Middle frontal gyrus (tissue), 1 donor: ENCODE measurements around the gene COPZ2.

Experiments used
- DNase-seq: peaks from one replicate; pipeline ENCODE4 v3.0.0-alpha.2; 2015; ENCODE audit warnings: low spot score; ENCODE audit errors: extremely low spot score

COPZ2 gene

DNA sequence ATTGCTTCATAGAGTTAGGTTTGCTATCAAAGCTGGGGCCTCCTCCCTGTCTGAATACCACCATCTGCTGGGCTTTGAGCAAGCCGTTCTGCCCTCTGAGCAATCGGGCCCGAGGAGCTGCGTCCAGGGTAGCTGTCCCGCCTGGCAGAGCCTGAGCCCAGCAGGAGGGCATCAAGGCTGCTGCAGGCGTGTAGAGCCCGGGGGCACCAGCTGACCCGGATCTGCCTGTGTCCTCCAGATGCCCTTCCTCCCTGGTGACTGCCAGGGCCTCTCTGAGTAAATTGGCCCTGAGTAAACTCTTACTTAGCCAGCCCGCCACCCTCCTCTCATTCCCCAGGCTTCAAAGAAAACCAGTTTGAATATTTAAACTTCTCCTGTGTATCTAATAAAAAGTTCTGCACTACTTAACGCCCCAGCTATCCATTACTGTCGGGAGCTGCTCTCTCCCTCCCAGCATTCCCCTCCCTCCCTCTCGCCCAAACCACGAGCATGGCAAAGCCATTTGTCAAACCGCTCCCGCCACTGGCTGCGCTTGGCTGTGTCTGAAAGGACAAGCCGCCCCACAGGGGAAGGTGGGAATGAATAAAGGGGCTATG lies 50.3 kb downstream of the COPZ2 start:
- DNase-seq: no peak

DNA sequence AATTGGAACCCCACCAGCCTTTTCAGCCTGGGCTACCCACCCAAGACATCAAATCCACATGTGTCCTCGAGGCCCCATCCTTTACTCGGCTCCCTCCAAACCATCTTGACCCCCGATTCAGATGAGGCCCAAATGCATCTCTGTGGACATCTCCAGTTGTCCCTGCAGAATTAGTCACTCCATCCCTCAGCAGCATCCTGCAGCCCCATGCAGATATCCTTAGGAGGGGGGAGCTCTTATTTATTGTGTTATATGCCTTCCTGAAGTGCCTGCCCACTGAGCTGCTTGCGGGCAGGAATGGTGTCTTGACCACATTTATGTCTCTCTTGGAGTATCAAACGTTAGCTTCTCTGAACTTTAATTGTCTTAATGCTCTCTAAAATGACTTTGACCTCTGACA lies 51.1 kb downstream of the COPZ2 start:
- no peak for DNase-seq

DNA sequence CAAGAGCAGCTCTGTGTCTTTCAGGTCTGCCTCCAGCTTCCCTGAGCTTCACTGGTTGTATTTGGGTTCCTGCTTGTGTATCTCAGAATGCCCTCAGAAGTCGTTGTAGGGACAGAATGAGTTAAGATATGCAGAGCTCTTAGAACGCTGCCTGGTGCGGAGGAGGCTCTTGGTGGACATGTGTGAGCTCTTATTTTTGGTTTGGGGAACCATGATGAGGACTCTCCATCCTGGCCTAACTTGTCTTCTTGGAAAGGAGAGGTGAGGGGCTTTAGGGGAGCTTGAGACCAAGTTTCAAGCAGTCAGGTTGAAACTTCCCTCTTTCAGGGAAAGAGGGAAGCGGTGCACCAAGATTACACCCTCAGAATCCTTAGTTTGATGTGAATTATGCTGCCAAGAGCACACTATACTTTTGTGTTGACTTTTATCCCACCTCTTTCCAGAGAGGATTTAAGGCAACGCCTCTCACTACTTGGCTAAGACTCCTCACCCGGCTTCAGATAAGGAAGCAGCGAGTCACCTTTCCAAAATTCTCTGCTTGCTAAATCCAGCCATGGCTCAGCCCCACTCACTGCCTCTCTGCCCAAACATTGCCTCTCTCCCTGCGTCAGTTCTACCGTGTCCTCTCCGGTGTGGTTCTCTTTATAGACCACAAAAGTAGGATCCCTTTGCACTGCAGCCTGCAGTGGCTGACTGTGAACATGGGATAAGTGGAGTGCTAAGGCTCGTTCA lies 53.9 kb downstream of the COPZ2 start:
- no peak for DNase-seq

DNA sequence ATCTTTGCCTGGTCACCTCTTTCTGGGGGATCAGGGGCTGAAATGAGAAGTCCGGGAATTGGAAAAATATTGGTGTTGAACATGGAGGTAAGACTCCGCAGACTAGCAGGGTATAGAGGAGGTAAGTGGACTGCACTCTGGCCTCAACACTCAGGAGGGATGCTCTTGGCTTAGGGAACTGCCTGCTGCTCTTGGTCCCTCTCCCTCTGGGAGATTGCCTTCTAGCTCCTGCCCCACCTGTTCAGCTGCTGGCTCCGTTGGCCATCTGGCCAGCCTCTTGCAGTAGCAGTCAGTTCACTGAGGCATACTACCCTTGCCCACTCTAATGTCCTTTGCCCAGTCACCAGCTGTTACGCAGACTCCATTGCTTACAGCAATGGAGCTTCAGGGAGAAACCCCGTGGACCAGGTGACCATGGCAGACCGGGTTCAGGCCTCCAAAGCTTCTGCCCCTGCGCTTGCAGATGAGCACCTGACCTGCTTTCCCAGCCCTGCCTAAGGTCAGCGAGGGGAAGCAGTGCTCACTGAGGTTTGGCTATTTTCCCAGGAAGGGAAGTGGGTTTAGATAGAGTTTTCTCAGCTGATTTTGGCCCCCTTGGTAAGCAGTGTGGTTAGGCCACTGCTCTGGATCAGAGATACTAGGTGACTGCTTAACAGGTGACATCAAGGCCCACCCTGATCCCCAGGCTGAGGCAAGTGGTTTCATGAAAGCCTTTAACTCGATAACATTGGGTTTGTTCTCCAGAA lies 54.8 kb downstream of the COPZ2 start:
- no peak for DNase-seq

DNA sequence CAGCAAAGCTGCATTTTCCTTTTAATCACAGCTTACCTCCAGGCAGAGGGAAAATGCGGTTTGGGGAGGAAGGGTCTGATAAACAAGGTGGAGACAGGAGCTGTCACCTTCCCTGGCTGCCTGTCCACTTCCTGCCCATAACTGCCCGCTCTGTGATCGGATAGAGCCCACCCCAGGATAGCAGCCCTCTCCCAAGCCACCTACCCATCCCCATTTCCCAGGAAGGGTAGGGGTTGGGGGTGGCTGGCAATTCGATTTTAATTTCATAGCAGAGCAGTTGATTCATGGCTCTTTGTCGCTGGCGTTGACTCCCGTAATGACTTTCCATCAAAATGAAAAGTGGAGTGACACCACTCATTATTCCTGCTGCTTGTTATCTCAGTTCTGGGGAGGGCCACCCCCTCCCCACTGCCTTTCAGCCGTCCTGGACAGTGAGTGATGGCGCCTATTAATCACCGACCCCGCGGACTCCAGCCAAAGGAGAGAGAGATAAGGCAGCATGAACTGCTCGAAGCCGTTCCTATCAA lies 55.4 kb downstream of the COPZ2 start:
- DNase-seq: no peak

DNA sequence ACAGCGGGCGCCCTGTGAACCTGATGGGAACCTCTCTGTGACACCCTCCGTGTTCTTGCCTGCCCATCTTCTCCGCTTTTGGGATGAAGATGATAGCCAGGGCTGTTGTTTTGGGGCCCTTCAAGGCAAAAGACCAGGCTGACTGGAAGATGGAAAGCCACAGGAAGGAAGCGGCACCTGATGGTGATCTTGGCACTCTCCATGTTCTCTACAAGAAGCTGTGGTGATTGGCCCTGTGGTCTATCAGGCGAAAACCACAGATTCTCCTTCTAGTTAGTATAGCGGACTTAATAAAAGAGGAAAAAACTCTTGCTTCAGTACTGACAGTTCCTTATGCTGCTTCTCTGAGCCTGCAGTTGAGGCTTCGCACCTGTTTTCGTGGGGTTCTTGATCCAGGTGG lies 56.1 kb downstream of the COPZ2 start:
- DNase-seq: no peak

DNA sequence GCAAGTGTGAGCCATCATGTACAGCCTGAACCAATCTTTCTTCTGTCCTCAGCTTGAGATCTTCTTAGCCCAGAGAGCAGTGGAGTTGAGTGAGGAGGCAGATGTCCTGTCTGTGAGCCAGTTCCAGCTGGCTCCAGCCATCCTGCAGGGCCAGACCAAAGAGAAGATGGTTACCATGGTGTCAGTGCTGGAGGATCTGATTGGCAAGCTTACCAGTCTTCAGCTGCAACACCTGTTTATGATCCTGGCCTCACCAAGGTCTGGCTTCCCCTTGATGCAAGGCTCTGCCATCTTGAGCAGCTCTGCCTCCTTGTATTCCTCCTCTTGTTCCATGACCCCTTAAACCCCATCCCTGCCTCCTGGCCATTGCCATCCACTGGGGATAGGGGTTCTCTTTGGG lies 57.1 kb downstream of the COPZ2 start:
- DNase-seq: no peak

DNA sequence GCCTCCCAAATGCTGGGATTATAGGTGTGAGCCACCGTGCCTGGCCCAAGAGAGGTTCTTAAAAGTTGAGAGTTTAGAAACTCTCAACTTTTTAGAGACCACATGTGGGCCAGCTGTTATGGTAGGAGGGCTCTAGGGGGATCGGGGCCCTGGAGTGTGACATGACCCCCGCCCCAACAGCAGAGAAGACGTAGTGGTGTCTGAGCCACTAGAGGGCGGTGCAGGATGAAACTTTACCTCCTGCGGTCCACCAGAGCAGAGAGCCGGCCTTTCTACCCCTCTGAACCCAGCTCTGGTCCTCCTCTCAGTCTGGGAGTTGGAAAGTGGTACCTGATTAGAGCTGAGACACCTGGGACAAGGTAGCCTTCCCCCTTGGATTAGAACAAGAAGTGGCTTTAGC lies 59.3 kb downstream of the COPZ2 start:
- no peak for DNase-seq
